ENCODE data around the gene ENAH.
"Not testable (repeated sequence)": the region's sequence is repeated elsewhere in the genome, so short reads cannot be mapped to it uniquely, and the experiment has no call there.

ENAH gene

DNA sequence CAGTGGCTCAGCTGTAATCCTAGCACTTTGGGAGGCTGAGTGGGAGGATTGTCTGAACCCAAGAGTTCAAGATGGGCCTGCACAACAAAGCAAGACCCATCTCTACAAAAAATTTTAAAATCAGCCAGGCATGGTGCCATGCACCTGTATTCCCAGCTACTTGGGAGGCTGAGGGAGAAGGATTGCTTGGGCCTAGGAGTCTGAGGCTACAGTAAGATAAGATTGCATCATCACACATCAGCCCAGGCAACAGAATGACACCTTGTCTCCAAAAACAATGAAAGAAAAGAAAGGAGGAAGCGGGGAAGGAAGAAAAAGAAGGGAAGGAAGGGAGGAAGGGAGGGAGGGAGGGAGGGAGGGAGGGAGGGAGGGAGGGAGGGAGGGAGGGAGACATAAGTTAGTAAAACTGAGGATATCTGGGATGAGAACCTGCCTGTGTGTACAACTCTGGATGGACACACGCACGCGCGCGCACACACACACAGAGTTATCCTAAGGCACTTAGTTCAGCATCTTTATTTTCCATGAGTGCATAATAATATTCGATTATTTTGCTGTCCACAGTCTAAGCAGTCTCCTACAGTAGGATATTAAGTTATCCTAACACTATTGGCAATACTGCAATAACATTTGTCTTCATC is 132.2 kb downstream of the ENAH start:
- DNase-seq, result no peak

GRCh38 chr1:225519166-225519863 is 133.6 kb downstream of the ENAH start:
- no peak for DNase-seq

GRCh38 chr1:225517697-225518096 is 135.2 kb downstream of the ENAH start:
- DNase-seq, result no peak

DNA sequence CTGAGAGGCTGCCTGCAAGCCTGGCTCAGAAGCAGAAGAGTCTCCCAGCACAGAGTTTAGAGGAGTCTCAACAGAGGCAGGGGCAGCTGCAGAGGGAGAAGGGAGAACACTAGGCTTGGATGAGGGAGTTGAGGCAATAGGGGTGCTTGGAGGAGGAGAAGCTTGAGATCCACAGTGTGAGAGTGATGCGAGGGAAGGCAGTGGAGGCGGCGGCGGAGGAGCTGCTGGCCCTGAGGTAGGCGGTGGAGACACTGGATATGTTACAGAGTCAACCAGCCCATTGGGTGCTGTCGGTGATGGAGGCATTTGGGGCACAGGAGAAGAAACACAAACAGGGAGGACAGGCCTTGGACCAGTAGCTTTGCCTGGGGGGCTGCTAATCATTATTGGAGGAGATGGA is 135.7 kb downstream of the ENAH start:
- no peak for DNase-seq

DNA sequence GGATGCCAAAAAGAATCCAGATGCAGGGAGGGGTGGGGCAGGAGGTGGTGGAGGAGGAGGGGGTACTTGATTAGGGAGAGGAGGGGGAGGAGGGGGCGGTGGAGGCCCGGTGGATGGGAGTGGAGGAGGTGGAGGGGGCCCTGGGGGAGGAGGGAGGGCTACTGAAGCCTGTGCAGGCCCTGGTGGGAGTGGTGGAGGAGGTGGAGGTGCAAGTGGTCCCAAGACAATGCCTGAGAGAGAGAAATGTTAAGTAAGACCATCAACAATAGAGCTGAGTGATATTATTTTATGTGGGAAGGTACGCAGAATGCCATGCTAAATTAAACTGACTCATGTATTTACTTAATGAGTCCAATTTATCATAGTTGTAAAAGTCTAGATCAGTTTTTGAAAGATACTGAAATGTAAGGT is 138.2 kb downstream of the ENAH start:
- no peak for DNase-seq

- DNase-seq, result not testable (repeated sequence)
Observed at GRCh38 chr1:225513576-225513975, 139.3 kb downstream of the ENAH start.

- no peak for DNase-seq
Observed at GRCh38 chr1:225511828-225512381, 141.0 kb downstream of the ENAH start.

DNA sequence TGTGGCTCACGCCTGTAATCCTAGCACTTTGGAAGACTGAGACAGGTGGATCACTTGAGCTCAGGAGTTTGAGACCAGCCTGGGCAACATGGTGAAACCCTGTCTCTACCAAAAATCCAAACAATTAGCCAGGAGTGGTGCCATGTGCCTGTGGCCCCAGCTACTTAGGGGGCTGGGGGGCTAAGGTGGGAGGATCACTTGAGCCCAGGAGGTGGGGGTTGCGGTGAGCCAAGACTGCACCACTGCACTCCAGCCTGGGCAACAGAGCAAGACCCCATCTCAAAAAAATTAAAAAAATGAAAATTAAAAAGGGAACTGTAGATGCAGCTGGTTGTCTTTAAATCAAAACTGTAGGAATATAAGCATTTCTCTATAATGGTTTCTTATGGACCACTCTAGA is 142.2 kb downstream of the ENAH start:
- not testable (repeated sequence) for DNase-seq

GRCh38 chr1:225509770-225510169 is 143.2 kb downstream of the ENAH start:
- no peak for DNase-seq

DNA sequence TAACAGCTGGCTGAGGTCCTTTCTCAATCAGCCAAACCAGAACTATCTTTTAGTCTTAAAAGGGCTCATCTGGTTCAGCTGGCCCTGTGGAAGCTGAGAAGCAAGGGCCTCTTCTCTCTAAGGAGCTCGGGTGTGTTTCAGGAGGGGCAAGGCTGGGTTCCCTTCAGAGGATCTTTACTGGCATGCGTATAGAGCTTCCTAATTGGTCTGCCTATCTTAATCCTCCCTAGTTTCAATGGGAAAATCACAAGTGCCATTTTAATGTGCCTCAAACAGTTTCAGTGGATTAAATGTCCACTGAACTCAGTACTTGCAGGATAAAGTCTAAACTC is 143.6 kb downstream of the ENAH start:
- no peak for DNase-seq

DNA sequence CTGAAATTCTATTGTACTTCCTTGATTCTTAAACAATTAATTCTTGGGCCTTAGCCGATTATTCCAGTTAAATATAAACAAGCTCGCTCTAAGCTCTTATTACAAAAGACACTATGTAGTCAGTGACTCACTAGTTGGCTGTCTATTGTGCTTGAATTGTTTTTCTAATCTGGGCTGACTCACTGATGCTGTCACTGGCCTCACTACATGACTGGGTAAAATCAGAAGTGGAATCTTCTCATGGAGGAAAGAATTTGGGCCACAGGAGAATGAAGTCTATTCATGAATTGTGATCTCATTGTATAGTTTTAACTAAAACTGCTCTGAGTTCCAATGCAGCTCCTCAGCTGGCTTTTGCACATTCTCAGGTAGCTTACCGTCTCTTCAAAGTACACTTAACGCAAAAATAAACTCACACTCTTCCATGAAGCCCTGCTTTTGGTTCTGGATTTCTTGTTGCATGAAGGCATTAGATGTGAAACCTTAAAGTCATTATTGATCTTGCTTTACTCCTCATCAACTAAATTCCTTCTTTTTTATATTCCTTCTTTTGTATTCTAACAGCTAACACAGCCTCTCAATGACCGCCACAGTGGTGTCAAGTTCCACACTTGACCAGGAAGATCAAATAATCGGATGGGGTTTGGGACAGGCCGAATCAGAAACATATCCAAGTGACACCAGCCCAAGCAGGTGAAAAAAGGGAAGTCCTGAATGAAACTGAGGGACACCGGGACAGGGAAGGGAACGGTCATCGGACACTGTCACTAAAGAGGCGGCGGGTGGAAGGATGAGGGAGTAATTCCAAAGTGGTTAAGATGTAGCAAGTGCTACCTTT is 144.2 kb downstream of the ENAH start:
- DNase-seq, result no peak

DNA sequence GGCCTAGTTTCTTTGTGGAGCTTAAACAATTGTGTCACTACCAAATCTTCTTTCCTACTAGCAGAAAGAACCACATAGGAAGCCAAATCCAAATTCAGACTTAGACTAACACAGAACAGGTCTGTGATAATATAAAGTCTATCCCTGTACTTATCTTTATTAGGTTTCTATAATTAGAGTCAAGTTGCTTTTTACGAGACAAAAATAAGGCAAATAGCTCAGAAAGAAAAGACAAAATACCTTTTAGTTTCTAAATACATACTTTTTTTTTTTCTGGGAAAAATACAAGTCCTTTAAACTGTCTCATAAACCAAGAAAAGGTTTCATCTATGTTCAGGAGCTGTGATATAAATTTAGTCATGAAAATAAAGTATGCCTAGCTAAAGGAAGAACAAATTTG is 146.2 kb downstream of the ENAH start:
- DNase-seq, result no peak

DNA sequence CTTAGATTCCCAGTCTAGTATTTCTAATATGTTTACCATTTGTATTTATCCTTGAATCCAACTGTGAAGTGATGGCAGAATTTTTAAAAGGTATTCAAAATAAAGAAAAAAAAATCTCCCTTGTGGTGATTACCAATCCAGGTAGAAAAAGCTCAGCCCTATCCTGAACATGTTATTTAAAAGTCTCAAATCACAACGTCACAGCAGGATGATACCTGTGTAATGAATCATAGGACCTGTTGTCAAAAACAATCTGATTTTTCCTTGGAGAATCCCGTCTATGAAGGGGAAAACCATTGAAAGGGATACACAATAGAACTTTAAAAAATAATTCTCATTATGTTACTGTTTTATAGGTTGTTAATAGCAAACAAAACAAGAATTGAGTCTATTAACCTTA is 148.1 kb downstream of the ENAH start:
- DNase-seq, result no peak

- no peak for DNase-seq
Observed at GRCh38 chr1:225500624-225501192, 152.2 kb downstream of the ENAH start.

DNA sequence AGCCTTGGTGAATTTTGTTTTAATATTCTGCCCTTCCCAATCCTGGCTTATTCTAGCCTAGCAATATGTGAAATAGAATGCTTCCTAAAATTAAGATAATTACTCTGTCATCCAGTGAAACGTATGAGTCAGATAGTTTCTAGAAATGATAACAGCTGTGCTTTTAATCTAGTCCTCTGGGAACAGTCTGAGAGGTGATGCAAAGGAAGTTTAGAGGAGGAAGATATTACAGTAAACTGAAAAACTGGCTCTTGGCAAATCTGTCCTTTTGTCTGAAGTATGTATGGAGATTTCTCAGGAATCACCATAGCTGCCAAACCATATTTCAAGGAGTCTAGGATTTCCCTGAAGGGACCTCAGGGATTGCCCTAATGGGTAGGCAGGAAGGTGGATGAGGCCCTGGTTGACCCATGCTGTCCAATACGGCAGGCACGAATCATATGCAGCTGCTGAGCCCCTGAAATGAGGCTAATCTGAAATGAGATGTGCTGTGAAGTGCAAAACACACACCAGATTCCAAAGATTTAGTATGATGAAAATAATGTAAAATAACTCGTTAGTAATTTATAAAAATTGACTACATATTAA is 154.3 kb downstream of the ENAH start:
- DNase-seq, result peak; percentile 67

GRCh38 chr1:225494789-225495359 is 158.0 kb downstream of the ENAH start:
- DNase-seq, result no peak

DNA sequence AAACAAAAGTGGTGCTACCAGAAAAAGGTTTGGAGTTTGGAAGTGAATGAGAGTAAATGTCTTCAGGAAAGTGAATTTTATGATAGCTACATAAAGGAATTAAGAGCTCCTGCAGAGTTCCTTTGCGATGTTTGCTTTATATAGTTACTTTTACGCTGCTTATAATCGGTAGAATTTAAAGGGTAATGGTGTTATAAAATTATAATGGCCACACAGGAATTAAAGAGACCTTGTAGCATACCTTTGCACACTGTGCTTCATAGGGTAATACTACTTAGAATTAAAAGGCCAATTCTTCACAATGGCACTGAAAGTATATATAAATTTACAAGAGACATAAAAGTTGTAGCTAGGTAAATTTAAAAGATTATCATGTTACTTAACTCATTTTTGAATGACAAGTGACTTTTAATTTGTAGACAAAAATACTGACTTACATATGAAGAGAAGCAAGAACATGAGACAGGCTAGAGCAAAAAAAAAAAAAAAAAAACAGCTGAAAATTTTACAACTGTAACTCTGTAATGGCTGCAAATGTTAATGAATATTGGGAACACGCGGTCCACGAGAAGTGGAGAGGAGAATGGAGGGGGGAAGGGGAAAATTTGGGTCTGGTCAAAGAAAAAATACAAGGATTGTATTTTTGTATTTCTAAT is 159.2 kb downstream of the ENAH start:
- DNase-seq, result no peak

- no peak for DNase-seq
Observed at GRCh38 chr1:225488676-225489075, 164.2 kb downstream of the ENAH start.

GRCh38 chr1:225486856-225487255 is 166.1 kb downstream of the ENAH start:
- no peak for DNase-seq

DNA sequence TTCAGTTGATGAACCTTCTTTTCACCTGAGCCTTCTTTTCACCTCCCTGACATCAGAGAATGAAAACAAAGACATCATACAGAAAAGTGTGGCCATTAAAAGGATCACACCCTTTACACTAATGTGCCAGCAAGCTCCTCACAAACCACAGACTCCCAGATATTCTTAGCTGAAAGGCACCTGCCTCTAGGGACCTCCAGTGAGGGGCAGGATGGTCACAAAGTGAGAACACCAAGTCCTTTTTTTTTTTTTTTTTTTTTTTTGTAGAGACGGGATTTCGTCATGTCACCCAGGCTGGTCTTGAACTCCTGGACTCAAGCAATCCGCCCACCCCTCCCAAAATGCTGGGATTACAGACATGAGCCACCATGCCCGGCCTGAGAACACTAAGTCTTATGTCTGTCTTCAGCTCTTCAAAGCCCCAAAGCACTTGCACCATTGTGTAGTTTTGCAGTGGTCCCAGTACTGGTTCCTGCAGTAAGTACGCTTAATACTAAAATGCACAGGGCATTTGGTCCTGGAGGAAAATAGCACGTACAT is 166.9 kb downstream of the ENAH start:
- DNase-seq, result no peak

DNA sequence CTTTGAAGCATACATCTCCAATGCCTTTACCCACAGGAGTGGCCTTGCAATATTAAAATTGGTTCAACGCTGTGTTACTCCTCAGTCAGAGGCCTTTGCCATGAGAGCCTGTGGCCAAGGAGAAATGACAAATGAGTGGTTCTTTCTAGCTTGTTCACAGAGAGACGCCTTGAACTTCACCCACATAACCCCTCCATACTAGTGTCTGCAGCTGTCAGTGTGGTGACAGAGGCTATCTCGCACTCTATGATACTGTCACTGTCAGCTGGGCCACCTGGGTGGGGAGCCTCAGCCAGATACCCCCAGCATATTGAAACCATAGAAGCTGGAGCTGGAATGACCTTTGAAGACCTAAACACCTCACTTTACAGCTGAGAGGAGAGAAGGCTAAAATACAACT is 167.7 kb downstream of the ENAH start:
- DNase-seq, result no peak

Data from NCI-H2171 treated with DMSO at 0.1 percent for 48 hours (cell line).